K562 (cell line): ENCODE results near the gene LZTFL1. TPM values are rescaled to one million over a fixed set of nuclear protein-coding genes. Genes with fewer than 3 reads are reported as not detected.

Experiments
- ADNP ChIP-seq: fragments of 200-800 bp; sonication (Bioruptor generic); IDR thresholded peaks from 2 replicates; pipeline ENCODE4 v1.6.1; 2016; ENCODE audit warnings: missing genetic modification characterization, missing compliant biosample characterization
- FIP1L1 ChIP-seq: fragments of 200-400 bp; formaldehyde crosslinking; IDR thresholded peaks from 2 replicates; pipeline ENCODE4 v1.6.1; 2018; ENCODE audit warnings: mild to moderate bottlenecking, low read depth, low read length; ENCODE audit not compliant: poor library complexity, severe bottlenecking
- IFI16 ChIP-seq: fragments of 250-450 bp; sonication (Bioruptor Pico); IDR thresholded peaks from 2 replicates; pipeline ENCODE4 v2.1.2; 2022; ENCODE audit warnings: mild to moderate bottlenecking, inconsistent platforms
- MEF2D ChIP-seq: conservative IDR thresholded peaks from 2 replicates; pipeline ENCODE4 v1.6.1; 2016; ENCODE audit warnings: low read depth, missing genetic modification characterization, missing compliant biosample characterization
- NR1H2 ChIP-seq: sonication (generic); formaldehyde crosslinking; IDR thresholded peaks from 2 replicates; pipeline ENCODE4 v1.4.0; 2020; ENCODE audit warnings: mild to moderate bottlenecking, missing genetic modification reagents
- NR4A1 ChIP-seq, 2 experiments: fragments of 250-450 bp in 1 of 2; fragments of 450-650 bp in 1 of 2; sonication (Bioruptor Pico) in 1 of 2; IDR thresholded peaks; 2 replicates each; pipeline versions ENCODE4 v1.4.0 to v1.6.1; 2016 to 2020; ENCODE audit warnings: mild to moderate bottlenecking in 2 of 2, missing compliant biosample characterization in 1 of 2, missing genetic modification characterization in 1 of 2, moderate library complexity in 1 of 2
- POLR3A ChIP-seq: IDR thresholded peaks from 2 replicates; pipeline ENCODE4 v1.6.1; 2011; ENCODE audit warnings: borderline replicate concordance, mild to moderate bottlenecking, moderate library complexity; ENCODE audit not compliant: insufficient read length, insufficient read depth; ENCODE audit errors: extremely low read depth
- RFX1 ChIP-seq: fragments of 450-650 bp; IDR thresholded peaks from 2 replicates; pipeline ENCODE4 v1.6.1; 2016; ENCODE audit warnings: mild to moderate bottlenecking, moderate library complexity
- RFX5 ChIP-seq: IDR thresholded peaks from 2 replicates; pipeline ENCODE4 v1.6.1; 2011; ENCODE audit warnings: low read depth, mild to moderate bottlenecking, improper control_type of control experiment, low read length
- TCF3 ChIP-seq: sonication (generic); formaldehyde crosslinking; IDR thresholded peaks from 2 replicates; pipeline ENCODE4 v1.4.0; 2020; ENCODE audit warnings: mild to moderate bottlenecking, missing genetic modification reagents
- TEAD2 ChIP-seq: fragments of 450-650 bp; IDR thresholded peaks from 2 replicates; pipeline ENCODE4 v1.6.1; 2016; ENCODE audit warnings: missing genetic modification characterization, control low read depth, missing compliant biosample characterization
- TEAD4 ChIP-seq, 2 experiments: sonication (generic) in 1 of 2; formaldehyde crosslinking in 1 of 2; IDR thresholded peaks; 2 replicates each; pipeline versions ENCODE4 v1.6.1 to v1.8.0; 2012 to 2022; ENCODE audit warnings: borderline replicate concordance in 1 of 2, inconsistent platforms in 1 of 2, low read length in 1 of 2, mild to moderate bottlenecking in 1 of 2, missing genetic modification reagents in 1 of 2
- TFAP4 ChIP-seq: sonication (generic); formaldehyde crosslinking; IDR thresholded peaks from 2 replicates; pipeline ENCODE4 v1.8.0; 2022; ENCODE audit warnings: missing genetic modification reagents, mild to moderate bottlenecking, moderate library complexity, borderline replicate concordance
- ZNF121 ChIP-seq: sonication (generic); formaldehyde crosslinking; conservative IDR thresholded peaks from 2 replicates; pipeline ENCODE4 v1.8.0; 2022; ENCODE audit warnings: missing genetic modification reagents
- ZNF143 ChIP-seq: sonication (generic); formaldehyde crosslinking; IDR thresholded peaks from 2 replicates; pipeline ENCODE4 v1.9.0; 2022; ENCODE audit warnings: mild to moderate bottlenecking, missing genetic modification reagents
- ZNF174 ChIP-seq: fragments of 250-450 bp; sonication (Bioruptor Pico); IDR thresholded peaks from 2 replicates; pipeline ENCODE4 v1.4.0; 2020; ENCODE audit warnings: mild to moderate bottlenecking
- ZNF707 ChIP-seq: fragments of 250-450 bp; sonication (Bioruptor Pico); conservative IDR thresholded peaks from 2 replicates; pipeline ENCODE4 v1.8.0; 2022; ENCODE audit warnings: inconsistent platforms, mild to moderate bottlenecking, moderate library complexity
- polyA plus RNA-seq, 8 experiments: library from polyadenylated mRNA; depleted of rRNA in 4 of 8; stranded (reverse) in 5 of 8; unstranded in 3 of 8; fragments of >200 nt; fragmentation: Nextera tagmentation in 2 of 8; fragmentation: Illumina TruSeq in 1 of 8; extraction: Ambion mirVana in 2 of 8; extraction: Trizol in 1 of 8; gene quantifications; 2 replicates each; pipeline versions ENCODE4 v1.2.1 to v1.2.3, GENCODE V29; 2011 to 2014; ENCODE audit warnings: inconsistent platforms in 1 of 8, missing spikeins in 1 of 8
- total RNA-seq, 7 experiments: library from RNA; depleted of rRNA in 6 of 7; stranded (reverse); fragments of >200 nt in 6 of 7; fragmentation: Illumina TruSeq in 2 of 7; extraction: Trizol in 2 of 7; gene quantifications; 2 replicates each; pipeline versions ENCODE4 v1.2.1 to v1.2.3, GENCODE V29; 2011 to 2021; ENCODE audit warnings: low replicate concordance in 1 of 7
- TF ChIP-seq, protein P1 (sequence below): fragments of 450-650 bp; IDR thresholded peaks from 2 replicates; pipeline ENCODE4 v1.6.1; 2018; ENCODE audit not compliant: partially characterized antibody
- TF ChIP-seq, protein P2 (sequence below): fragments of 450-650 bp; IDR thresholded peaks from 2 replicates; pipeline ENCODE4 v1.7.0; 2016; ENCODE audit warnings: borderline replicate concordance

LZTFL1 gene
- total and polyA plus RNA-seq, 9 of the 15 experiments (the other 6 are each of a cell fraction or from before 2014, with no cell fraction given) = 10.7 to 33.7 (median 15.3) TPM

GRCh38 chr3:45841757-45842491, at the start of gene LZTFL1 (continued):
- TF ChIP-seq TFAP4 (CRISPR knock-in tag) = peak; percentile 63; the same call in 1 of the 2 replicates
- no peak for TF ChIP-seq RFX5
- no peak for TF ChIP-seq FIP1L1
- no peak for TF ChIP-seq POLR3A
- no peak for TF ChIP-seq IFI16
- TF ChIP-seq, protein P1, sequence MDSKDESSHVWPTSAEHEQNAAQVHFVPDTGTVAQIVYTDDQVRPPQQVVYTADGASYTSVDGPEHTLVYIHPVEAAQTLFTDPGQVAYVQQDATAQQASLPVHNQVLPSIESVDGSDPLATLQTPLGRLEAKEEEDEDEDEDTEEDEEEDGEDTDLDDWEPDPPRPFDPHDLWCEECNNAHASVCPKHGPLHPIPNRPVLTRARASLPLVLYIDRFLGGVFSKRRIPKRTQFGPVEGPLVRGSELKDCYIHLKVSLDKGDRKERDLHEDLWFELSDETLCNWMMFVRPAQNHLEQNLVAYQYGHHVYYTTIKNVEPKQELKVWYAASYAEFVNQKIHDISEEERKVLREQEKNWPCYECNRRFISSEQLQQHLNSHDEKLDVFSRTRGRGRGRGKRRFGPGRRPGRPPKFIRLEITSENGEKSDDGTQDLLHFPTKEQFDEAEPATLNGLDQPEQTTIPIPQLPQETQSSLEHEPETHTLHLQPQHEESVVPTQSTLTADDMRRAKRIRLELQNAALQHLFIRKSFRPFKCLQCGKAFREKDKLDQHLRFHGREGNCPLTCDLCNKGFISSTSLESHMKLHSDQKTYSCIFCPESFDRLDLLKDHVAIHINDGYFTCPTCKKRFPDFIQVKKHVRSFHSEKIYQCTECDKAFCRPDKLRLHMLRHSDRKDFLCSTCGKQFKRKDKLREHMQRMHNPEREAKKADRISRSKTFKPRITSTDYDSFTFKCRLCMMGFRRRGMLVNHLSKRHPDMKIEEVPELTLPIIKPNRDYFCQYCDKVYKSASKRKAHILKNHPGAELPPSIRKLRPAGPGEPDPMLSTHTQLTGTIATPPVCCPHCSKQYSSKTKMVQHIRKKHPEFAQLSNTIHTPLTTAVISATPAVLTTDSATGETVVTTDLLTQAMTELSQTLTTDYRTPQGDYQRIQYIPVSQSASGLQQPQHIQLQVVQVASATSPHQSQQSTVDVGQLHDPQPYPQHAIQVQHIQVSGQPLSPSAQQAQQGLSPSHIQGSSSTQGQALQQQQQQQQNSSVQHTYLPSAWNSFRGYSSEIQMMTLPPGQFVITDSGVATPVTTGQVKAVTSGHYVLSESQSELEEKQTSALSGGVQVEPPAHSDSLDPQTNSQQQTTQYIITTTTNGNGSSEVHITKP = peak; percentile 30
- TF ChIP-seq TEAD4 (IDR thresholded peaks at IDR 0.05; ENCODE audit: low read length) = no peak
- no peak for TF ChIP-seq TEAD4 (CRISPR knock-in tag; IDR thresholded peaks at IDR 0.05; ENCODE audit: borderline replicate concordance)
- TF ChIP-seq TCF3 = no peak
- TF ChIP-seq, protein P2, sequence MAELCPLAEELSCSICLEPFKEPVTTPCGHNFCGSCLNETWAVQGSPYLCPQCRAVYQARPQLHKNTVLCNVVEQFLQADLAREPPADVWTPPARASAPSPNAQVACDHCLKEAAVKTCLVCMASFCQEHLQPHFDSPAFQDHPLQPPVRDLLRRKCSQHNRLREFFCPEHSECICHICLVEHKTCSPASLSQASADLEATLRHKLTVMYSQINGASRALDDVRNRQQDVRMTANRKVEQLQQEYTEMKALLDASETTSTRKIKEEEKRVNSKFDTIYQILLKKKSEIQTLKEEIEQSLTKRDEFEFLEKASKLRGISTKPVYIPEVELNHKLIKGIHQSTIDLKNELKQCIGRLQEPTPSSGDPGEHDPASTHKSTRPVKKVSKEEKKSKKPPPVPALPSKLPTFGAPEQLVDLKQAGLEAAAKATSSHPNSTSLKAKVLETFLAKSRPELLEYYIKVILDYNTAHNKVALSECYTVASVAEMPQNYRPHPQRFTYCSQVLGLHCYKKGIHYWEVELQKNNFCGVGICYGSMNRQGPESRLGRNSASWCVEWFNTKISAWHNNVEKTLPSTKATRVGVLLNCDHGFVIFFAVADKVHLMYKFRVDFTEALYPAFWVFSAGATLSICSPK = no peak
- TF ChIP-seq RFX1 = peak; percentile 98
- no peak for TF ChIP-seq ZNF707 (CRISPR knock-in tag)
- no peak for TF ChIP-seq TEAD2 (tag)
- no peak for TF ChIP-seq ZNF174 (CRISPR knock-in tag)
- TF ChIP-seq MEF2D = no peak
- no peak for TF ChIP-seq ZNF121 (CRISPR knock-in tag)
- TF ChIP-seq NR1H2 (CRISPR knock-in tag) = no peak
- no peak for TF ChIP-seq NR4A1 (CRISPR knock-in tag; IDR thresholded peaks at IDR 0.05)
- no peak for TF ChIP-seq NR4A1 (tag; IDR thresholded peaks at IDR 0.05)
- no peak for TF ChIP-seq ZNF143 (CRISPR knock-in tag)
- no peak for TF ChIP-seq ADNP
